HG03354 (cell line): ENCODE measurements around the gene NRIP2.

ENCODE experiments used
- ATAC-seq: cut with Tn5 transposase; IDR thresholded peaks from one replicate; pipeline ENCODE4 v1.9.1; 2021; ENCODE audit warnings: mild to moderate bottlenecking; ENCODE audit not compliant: unreplicated experiment, poor library complexity, severe bottlenecking

The NRIP2 gene

DNA sequence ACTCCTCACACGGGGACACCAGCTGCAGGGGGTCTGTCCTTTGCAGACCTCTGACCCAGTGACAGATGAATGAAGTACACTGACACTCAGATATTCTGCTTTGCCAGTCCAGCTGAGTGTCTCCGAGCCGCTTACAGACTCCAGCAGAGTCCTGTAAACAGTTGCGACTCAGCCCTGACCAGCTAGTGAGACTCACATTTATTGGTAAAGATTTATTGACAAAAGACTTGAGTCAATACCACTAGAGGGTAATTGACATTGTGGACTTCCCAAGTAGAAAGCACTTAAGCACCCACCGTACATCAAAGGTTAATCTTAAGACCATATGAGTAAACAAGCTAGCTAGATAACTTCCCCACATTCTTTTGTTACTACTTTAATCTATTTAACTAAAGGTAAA lies 49.8 kb downstream of the NRIP2 start:
- ATAC-seq = no peak

DNA sequence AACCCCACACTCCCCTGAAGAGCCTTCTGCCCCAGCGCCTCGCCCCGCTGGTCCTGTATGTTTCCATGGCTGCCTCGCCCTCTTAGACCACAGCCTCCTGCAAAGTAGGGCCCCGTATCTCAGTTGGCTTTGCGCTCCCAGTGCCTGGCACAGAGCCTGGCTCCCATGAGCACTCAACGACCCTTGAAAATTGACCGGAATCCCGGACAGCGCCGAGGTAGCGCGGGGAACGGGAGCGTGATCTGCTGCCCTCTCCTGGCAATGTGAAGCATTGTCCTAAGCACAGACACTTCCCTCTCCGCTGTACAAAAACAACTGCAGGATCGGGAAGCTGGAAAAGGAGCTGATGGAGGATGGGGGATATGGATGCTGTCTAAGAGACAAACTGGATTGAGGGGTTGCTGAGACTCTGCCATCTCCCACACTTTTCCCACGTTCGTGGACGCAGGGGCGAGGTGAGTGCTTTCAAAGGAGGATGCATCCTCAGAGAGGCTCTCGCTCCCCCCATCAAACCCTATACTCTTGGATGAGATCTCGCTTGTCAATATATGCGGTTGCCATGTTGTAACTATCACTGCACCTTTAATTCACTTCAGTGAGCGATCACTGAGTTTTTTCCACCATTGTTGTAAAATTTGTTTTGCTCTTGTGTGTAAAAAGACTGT lies 50.8 kb downstream of the NRIP2 start:
- no peak for ATAC-seq

DNA sequence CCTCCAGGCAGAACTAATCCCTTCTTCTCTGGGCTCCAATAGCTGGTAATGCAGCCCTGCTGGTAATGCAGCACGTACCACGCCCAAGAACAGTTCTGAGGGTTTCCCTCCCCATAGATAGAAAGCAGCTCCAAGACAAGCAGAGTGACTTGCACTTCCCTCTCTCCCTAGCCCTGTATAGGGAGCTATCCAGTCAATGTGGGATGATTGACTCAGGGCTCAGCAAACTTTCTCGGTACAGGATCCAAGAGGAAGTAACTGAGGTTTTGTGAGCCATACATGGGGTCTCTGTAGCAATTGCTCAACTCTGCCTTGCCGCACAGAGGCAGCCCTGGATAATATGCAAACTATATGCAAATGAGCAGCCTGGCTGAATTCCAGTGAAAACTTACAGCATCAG lies 55.6 kb downstream of the NRIP2 start:
- ATAC-seq = no peak

DNA sequence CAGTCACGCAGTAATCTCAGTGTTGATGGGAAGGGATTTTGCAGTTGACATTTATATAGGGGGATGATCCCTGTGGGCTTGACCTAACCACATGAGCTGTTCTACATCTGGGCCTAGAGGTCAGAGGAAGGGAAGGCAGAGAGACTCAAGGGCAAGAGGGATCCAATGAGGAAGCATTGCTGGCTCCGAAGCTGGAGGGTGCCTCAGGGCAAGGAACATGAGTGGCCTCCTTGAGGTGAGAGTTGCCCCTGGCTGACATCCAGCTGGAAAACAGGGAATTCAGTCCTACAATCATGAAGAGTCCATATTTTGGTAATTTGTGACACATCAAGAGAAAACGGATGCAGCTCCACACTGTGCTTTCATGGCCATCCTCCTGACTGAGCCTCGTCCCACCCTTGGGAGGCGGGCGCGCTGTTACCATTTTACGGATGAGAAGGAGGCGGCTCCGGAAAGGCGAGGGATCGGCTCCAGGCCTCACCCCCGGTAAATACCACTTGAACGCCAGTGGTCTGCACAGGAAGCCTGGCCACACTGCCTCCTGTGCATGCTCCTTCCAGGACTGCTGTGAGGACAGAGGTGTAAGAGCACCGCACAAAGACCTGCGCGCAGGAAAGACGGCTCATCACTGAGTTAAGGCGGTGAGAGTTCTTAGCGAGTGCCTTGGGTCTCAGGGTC lies 58.6 kb downstream of the NRIP2 start:
- no peak for ATAC-seq

DNA sequence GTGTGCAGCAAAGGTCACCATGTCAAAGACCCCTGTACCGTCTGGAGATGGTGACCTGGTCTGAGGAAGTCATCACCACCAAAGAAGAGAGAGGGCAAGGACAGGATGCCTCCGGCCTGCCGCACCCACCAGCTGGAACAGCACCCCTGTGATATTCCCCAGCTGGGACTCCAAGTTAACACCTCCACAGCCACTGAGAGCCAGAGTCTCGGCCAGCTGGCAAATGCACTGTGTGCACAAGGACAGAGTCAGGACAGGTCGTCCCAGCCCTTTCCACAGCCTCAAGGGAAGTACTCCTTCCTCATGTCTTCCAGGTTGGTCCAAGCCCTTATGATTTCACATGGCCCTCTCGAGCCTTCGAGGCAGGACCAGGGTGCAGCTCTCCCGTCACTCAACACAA lies 59.4 kb downstream of the NRIP2 start:
- ATAC-seq = no peak
